ENCODE results near the gene F11.
"Not testable (repeated sequence)": the region's sequence is repeated elsewhere in the genome, so short reads cannot be mapped to it uniquely, and the experiment has no call there.

The F11 gene

DNA sequence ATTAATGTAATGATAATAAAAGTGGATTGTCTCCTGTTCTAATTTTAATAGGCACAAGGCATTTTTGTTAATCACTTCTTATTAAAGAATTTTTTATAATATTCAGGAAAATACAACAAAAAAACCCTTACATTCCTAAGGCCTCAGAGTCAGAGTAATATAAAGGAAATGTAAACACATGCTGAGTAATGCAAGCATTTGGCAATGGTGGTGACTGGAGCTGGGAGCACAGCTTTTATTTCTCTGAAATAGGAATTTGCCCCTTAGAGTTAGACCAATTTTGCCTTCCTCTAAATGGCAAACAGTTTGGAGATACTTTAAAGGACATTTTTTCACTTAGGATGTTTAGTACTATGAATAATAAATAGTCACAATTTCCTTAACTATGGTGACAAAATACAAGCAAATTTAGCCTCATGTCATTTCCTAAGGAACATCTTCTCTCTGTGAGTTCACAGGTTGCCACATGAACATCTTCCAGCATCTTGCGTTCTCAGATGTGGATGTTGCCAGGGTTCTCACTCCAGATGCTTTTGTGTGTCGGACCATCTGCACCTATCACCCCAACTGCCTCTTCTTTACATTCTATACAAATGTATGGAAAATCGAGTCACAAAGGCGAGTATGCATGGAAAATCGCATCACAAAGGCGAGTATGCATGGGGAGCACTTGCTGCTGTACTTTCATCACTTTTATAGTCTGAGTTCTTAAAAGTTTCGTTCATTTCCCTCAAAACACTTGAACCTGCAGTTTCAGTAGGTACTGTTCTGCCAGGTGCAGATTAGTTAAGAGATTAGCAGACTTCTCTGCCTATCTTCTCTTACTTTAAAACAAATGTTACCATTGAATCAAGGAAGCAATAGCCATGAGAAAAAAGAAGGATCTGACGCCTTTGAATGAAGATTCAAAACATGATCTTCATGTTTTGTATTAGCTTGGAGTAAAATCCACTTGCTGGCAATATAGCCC, 15.9 kb upstream of the F11 start:
- DNase-seq (ENCODE audit: insufficient read length, low spot score) (no peak), FAIRE-seq (no peak)

DNA sequence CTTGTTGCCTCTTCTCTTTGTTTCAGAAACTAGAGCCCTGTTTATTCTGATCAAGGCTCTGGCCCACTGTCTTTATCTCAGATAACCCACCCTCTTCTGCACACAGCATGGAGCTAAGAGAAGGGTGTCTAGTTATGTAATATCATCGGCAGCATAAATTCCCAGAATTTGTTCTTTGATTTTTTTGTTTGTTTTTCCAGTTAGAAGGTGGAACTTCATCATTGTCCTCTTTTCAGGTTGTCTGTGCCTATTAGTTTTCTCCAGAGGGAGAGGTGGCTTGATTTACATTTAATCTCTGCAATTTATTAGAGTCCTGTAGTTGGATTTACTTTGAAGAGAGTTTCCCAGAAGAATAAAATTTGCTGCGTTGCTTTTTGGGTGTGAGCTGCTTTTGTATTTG, 15.2 kb upstream of the F11 start:
- DNase-seq (ENCODE audit: insufficient read length, low spot score) (no peak), FAIRE-seq (no peak)

DNA sequence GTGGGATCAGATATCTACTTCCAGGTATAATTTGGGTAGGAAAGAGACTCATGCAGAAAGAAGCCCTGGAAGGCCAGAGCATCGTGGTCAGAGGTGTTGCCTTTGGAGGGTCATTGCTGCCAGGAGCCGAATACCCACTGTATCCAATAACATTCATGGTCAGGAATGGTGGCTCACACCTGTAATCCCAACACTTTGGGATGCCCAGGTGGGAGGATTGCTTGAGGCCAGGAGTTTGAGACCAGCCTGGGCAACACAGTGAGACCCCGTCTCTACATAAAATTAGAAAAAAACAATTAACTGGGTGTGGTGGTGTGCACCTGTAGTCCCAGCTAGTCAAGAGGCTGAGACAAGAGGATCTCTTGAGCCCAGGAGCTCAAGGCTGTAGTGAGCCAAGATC, 10.9 kb upstream of the F11 start:
- DNase-seq (ENCODE audit: insufficient read length, low spot score): no peak
- no peak for FAIRE-seq

DNA sequence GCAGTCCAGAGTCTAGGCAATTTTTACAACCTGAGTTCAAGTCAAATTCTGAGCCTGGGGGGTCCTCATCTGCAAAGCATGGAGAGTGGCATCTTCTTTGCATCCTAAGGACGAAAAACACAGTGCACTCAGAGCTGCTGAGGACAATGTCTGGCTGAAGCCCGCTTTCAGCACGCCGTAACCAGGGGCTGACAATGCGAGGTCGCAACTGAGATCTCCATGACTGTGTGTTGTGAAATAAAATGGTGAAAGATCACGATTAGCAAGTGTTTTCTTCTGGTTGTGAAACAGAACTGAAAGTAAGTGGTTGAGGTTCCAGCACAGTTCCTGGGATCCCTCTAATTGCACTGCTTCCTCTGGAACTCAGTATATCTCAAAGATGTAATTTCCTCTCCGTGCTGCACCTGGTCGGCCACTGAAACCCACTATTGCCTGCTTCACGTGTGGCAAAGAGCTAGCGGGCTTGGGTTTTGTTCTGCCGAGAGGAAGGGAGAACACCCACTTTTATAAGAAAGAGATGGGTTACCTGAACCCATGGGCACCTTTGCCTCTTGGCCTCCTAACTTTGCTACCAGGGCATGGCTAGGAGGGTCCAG, 7.7 kb upstream of the F11 start:
- DNase-seq (ENCODE audit: insufficient read length, low spot score) (no peak), FAIRE-seq (no peak)

DNA sequence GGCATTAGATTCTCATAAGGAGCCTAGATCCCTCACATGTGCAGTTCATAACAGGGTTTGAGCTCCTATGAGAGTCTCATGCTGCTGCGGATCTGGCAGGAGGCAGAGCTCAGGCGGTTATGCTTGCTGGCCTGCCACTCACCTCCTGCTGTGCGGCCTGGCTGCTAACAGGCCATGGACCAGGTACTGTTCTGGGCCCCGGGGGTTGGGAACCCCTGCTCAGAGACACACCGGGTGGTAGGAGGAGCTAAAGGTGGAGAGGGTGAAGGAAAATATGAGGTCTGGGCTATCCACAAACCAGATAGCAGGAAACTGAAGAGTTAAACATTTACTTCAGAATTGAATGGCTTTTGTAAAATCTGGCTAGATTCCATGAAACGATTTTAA, 5.9 kb upstream of the F11 start:
- no peak for FAIRE-seq
- DNase-seq (ENCODE audit: insufficient read length, low spot score): no peak

DNA sequence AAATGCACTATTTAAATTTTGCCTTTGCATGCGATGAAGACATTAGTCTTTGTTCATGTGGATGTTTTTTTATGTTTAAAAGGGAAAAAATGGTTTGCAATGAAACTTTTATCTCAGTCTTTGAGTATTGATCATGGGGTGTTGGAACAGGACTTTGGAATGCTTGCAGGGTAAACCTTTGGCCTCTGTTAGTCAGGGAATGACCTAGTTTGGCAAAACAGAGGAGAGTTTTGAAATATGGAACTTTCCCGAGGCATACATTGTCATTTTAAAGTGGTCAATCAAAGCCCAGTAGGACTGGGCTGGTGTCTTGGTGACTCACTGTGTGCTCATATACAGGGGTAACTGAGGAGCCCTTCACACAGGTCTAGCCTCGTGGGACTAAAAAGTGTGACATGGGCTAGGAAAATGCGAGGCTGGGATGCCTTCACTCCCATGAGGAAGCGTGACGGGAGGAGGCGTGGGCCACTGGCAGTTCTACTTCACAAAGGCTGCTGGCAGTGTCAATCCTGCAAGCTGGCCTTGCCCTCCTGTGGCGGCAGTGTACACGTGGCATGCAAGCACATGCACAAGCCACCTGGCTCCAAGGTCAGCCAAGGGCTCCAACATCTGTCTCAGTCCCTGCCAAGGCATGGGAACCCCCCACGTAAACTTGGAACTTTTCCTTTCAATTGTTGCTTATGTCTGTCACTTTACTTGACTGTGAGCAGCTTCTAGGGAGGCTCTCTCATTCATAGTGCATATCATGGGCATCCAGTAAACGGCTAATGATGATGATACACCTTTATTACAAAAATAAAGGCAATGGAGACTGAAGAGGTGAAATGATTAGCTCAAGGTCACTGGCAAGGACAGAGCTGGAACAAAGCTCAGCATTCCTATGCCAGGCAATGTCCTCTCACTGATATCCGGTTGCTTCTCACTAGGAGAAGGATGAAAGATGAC, 5.2 kb upstream of the F11 start:
- no peak for DNase-seq (ENCODE audit: insufficient read length, low spot score)

DNA sequence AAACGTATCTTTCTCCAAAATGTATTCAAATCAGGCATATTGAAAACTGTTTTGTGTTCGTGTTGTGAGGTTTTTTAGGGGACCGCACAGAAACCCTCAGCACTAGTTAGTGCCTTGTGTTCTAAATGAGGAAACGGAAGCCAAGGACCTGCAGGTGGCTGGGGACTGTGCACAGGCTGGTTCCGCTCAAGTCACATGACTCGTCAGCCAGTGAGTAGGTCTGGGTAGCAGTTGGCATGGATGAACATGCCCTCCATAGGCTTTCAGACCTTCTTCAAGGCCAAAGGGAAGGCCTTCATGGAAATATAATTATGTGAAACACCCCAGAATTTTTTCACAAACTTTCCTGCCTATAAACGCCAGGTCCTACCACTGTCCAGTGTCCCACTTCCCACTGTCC, 1.3 kb upstream of the F11 start:
- FAIRE-seq (no peak), DNase-seq (ENCODE audit: insufficient read length, low spot score) (no peak)

More for the DNA sequence above, 5.2 kb upstream of the F11 start:
- no peak for FAIRE-seq

DNA sequence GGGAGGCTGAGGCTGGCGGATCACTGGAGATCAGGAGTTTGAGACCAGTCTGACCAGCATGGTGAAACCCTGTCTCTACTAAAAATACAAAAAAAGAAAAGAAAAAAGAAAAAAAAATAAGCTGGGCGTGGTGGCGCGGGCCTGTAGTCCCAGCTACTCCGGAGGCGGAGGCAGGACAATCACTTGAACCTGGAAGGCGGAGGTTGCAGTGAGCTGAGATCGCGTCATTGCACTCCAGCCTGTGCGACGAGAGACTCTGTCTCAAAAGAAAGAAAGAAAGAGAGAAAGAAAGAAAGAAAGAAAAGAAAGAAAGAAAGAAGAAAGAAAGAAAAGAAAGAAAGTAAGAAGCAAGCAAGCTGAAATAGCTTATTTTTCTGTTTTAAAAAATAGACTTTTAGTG, 739 bp upstream of the F11 start:
- DNase-seq (ENCODE audit: insufficient read length, low spot score): not testable (repeated sequence)

DNA sequence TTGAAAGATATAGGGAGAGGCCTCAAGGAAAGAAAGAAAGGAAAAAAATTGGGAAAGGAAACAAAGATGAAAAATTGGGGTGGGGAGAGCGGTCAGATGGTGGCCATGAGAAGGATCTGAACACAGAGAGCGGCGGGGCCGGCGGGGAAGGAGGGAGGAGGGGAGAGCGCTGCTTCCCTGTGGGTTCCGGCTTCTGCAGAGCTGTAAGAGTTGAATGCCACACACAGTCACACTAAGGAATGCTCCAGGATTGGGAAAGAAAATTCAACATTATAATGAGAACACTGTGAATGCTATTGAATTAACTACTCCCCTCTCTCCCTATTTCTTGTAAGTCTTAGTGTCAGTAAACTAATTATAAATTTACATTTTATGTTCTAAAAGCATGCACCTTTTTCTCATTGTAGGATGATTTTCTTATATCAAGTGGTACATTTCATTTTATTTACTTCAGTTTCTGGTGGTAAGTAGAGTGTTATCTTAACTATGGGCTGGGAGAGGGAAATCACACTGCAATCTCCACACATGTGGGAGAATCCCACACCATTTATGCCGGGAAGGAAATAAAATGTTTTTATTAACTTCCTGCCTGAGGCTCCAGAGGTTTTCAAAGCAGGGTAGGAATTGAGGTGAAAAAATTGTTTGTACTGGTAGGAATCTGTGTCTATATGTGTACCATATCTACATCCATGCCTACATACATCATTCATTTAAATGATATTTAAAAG, 904 bp downstream of the F11 start:
- FAIRE-seq (no peak), DNase-seq (ENCODE audit: insufficient read length, low spot score) (no peak)

More for the DNA sequence above, 739 bp upstream of the F11 start:
- not testable (repeated sequence) for FAIRE-seq

DNA sequence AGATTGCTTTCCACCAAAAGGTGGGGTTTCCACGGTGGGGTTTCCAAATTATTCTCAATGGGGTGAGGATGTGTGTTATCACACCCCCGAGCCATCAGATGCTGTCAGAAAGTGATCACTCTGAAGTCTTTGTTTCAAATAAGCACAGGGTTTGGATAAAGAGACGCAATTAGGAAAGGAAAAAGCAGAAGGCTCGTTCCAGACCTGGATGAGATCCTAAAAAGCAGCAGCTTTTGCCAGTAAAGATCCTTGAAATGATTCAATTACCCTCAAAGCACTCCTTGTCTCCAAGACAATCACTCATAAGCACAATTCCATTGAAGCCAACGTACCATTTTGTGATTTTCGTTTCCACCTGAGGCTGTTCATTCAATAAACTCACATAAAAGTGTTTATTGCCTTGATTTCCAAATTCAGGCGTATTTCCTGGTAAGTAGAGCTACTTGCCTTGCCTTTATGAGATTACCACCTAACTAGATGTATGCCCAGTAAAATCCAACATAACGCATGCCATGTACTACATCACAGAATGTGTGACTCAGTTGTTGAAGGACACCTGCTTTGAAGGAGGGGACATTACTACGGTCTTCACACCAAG, 5.2 kb downstream of the F11 start:
- DNase-seq (ENCODE audit: insufficient read length, low spot score): no peak
- no peak for FAIRE-seq

DNA sequence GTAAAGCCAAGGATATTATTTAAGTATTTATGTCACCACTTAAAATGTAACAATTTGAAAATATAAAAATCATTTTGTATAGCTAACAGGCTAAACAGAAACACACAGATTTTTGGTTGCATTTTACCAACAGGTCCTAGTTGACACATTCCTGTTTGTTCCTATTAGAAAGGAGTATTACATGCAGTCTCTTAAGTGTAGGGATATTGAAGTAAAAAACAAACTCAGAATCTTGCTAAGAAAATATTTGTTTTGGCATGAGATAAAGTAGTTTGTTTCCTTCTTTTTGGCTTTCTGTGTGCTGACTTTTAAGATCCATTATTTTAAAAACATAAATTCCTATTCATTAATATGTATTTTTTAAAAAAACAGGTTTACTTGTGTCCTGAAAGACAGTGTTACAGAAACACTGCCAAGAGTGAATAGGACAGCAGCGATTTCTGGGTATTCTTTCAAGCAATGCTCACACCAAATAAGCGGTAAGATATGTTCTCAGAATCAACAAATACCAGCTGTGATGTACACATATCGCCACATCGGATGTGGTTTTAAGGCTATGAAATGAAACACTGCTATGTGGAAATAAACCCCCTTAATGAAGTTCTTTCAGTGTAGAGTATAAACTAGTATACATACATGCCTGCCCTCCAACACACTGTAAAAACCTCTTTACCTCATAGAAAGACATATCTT, 6.9 kb downstream of the F11 start:
- no peak for DNase-seq (ENCODE audit: insufficient read length, low spot score)
- no peak for FAIRE-seq

DNA sequence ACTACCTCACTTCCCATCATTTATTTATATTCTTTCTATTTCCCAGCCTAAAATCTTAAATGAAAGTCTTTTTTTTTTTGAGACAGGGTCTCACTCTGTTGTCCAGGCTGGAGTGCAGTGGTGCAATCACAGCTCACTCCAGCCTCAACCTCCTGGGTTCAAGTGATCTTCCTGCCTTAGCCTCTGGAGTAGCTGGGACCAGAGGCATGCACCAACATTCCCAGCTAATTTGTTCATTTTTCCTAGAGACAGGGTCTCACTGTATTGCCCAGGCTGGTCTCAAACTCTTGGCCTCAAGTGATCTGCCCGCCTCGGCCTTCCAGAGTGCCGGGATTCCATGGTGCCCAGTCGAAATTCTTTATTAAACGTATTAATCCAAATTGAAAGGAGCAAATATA, 7.4 kb downstream of the F11 start:
- DNase-seq (ENCODE audit: insufficient read length, low spot score): not testable (repeated sequence)

DNA sequence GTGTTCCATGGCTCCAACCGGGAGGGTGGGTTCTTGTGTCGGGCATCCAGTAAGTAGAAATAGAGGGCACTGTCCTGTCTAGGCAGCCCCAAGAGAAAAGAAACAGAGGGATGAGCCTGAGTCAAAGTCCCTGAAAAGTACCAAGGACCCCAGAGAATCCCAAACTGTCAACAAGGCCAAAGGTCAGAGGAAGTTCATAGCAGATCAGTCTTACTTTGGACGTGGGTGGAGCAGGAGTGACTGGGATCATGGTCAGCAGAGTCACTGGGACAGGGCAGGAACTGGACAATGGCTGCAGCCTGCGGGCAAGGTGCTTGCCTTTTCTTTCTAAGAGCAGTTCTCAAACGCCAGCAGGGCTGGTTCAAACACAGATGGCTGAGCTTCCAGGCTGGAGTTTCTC, 17.3 kb downstream of the F11 start:
- no peak for FAIRE-seq
- DNase-seq (ENCODE audit: insufficient read length, low spot score): no peak

More for the DNA sequence above, 7.4 kb downstream of the F11 start:
- FAIRE-seq: not testable (repeated sequence)

DNA sequence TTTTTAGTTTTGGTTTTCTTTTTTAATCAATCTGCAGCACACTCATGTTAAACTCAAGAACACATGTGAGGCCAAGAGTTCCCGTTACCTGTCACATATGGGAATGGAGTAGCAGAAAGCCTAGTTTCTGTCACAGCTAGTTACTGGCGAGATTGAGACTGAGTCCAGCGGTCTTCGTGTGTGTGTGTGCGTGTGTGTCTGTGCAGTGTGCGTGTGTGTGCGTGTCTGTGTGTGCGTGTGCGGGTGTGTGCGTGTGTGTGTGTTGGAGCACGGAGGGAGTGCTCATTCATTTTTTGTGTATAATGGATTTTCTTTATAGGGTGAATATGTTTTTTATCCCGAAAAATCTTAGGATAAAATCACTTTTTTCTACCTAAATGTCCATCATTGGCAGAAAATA, 19.2 kb downstream of the F11 start:
- DNase-seq (ENCODE audit: insufficient read length, low spot score): no peak
- no peak for FAIRE-seq

DNA sequence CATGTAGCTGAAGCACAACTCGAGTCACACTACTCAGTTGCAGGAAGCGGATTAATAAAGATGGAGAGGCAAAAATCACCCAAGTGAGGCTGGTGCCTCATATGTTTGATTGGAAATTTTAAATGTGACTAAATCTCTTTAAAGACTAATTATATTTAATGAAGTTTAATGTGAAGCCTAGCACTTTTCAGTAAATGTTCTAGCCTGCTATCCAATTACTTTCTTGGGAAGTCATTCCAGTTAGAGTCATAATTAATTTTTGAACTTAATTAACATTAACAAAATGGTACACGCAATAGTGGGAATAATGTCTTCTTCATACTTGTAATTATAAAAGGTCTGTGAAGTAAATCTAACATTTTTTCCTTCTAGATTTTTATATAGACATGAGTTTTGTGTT, 20.6 kb downstream of the F11 start:
- FAIRE-seq (no peak), DNase-seq (ENCODE audit: insufficient read length, low spot score) (no peak)

DNA sequence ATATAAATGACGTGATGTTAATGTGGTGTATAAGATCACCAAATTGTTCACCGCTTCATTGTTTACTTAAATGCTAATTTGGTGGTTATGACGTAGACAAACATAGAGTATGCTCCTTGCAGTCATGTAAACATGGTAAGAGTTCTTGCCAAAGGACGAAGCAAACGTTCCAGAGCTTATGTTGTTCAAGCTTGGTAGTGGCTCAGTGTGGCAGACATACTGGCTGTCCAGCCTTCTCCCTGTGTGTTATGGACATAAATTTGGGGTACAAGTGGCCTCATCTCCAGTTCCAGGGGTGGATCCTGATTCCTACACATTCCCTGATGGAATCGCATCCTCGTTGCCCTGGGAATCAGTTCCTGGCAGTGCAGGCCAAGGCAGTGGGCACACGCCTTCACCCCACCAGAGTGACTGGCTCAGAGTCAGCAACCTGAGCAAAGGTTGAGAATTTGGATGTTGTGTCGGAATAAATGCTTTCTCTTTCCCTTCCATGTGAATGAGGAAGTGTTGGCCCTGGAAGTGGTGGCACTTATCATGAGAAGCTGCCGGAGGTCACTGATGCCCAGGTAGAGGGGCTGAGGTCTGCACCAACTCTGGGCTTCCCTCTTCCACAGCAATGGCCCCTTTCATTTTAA, 25.4 kb downstream of the F11 start:
- DNase-seq (ENCODE audit: insufficient read length, low spot score) (no peak), FAIRE-seq (no peak)

DNA sequence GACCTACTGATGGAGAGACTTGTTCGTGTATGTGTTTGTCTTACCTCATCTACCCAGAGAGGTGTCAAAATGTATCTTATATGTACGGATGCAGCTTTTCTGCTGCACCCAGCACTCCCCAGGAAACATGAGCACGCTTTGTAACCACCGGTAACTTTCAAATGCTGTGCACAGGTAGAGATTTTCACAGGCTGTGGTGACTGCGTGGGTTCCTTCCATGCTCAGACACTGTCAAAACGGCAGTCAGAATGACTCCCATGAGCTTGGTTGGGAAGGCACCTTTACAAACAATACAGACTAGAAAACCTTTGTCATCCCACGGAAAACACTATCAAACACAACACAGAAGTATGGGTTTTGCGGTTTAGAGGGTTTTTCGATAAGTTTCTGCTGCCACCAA, 28.2 kb downstream of the F11 start:
- DNase-seq (ENCODE audit: insufficient read length, low spot score) (no peak), FAIRE-seq (no peak)

DNA sequence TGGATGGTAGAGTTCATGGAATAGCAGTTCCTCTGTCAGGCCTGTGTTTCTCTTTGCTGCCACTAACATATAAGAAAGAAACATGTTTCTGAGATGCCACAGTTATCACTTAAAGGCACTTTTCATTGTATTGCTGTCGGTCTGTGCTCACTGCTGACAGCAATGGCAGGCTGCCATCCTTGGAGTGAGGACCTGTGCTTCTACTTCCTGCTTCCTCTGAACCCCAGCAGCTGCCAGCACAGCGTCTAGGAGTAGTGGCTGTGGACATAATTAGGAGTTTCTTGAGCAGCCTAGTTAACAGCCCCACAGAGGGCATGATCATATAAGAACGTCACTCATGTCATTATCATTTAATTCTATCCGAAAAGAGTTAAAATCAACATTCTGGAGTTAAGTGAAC, 30.5 kb downstream of the F11 start:
- no peak for DNase-seq (ENCODE audit: insufficient read length, low spot score)
- FAIRE-seq: no peak
